ENCODE measurements around the gene PANK2.
"Not testable (repeated sequence)": the region's sequence is repeated elsewhere in the genome, so short reads cannot be mapped to it uniquely, and the experiment has no call there.

PANK2 gene

DNA sequence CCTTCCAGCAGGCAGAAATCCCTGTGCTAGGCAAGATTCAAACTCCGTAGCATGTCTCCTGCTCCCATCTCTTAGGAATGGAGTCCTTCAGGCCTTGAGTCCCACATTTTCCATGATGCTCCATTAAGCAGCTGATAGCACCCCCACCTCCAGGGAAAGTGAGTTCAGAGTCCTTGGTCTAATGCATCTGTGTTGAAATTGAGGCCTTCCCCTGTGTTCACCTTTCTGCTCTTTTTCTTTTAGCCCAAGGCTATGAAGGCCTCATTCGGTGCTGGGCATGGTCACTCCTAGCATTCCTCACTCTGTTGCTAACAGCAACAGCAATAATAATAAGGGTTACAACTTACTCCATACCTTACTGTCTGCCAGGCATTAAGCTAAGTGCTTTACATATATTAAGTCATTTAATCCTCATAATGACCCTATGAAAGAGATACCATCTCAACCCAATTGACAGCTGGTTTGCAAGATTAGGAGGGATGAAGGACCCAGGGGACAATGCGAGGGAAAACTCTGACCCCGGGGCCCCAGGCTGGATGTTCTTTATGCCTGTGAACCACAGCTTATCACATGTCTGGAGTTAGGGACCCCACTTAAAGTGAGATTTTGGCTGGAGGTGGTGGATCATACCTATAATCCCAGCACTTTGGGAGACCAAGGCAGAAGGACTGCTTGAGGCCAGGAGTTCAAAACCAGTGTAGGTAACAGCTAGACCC is 17.5 kb upstream of the PANK2 start:
- no peak for DNase-seq (ENCODE audit: low spot score)

DNA sequence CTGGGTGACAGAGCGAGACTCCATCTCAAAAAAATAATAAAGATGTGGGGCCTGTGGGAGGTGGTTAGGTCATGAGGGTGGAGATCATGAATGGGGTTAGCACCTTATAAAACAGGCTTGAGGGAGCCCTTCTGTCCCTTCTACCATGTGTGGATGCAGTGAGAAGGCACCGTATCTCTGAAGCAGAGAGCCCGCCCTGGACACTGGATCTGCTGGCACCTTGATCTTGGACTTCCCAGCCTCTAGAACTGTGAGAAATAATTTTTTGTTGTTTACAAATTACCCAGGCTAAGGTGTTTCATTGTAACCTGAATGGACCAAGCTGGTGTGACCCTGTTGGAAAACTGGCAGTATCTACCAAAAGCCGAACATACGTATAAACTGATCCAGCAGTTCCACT is 15.7 kb upstream of the PANK2 start:
- no peak for DNase-seq (ENCODE audit: low spot score)

DNA sequence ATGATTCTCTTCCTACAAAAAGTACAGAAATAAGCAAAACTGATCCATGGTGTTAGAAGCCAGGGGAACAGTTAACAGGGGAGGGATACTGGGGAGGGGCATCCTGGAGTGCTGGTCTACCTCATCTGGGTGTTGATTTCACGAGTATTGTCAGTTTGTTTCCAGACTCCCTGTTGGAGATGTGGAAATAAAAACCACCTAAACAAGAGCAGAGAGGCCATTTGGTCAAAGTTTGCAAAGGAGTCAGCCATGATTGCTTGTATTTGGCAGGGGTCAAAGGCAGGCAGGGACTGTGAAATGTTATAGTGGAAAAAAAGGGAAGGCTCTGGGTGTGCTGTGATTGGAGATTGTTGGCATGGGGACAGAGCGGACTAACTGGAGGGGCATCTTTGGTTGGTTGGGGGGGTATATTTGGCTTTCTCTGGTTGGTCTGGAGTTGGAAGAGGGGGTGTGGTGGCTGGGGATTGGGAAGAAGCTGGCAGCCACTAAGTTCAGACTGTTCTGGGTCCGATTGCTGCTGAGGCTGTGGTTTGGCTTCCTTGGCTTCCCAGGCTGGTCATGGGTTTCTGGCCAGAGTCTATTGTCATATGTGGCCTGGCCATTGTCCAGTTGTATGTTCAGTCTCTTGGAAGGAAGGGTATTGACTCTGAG is 14.9 kb upstream of the PANK2 start:
- DNase-seq (ENCODE audit: low spot score): no peak

DNA sequence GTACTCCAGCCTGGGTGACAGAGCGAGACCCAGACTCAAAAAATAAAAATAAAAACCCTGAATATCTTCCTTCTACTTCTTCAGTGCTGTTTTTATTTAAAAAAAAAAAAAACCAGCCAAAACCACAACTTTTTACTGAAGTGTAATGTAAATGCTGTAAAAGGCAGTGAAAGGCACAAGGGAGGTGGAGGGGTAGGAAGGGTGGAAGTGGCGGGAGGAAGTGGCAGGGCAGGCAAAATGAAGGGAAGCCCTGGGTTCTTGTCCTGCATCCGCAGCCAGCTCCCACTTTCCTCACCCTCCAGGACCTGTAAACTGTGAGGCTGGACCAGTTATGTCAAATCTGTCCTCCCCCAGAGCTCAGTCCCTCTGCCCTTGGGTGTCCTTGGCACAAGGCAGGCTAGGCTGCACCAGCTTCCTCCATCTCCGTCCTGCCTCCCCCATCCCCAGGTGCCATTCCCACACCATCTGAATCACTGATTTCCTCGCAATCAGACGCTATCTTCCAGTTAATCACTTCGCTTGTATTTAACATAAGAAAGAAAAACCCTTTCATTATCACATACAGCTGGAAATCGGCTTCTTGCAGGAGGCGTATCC is 13.7 kb upstream of the PANK2 start:
- DNase-seq (ENCODE audit: low spot score): no peak

DNA sequence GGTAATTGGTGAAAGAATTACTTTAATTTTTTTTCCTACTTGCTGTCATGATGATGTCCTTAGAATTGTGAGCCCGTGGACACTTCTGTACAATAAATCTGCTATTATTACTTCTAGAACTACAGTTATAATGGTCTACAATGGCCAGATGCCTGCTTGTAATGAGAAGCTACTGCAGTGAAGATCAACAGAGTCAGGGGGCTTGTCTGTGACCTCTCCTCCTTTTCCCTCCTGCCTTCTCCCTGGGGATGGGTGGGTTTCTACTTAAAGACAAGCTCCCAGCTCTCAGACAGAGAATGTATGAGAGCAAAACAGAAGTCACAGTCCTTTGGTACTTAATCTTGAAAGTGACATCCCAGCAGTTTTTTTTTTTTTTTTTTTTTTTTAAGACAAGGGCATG is 13.2 kb upstream of the PANK2 start:
- no peak for DNase-seq (ENCODE audit: low spot score)

DNA sequence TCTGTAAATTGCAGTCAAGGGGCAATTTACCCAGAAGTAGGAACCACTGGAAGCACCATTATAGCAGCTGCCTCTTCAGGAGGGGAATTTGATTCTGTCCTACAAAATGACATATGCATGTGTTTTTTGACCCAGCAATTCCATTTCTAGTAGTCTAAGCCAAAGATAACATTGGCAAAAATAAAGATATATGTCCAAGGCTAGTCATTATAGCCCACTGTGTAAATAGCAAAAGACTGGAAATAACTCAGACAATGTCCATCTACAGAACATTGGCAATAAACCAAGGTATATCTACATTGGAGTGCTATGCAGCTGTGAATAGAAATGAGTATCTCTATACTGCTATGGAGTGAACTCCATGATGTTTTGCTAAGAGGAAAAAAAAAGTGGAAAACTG is 12.5 kb upstream of the PANK2 start:
- DNase-seq (ENCODE audit: low spot score): no peak

DNA sequence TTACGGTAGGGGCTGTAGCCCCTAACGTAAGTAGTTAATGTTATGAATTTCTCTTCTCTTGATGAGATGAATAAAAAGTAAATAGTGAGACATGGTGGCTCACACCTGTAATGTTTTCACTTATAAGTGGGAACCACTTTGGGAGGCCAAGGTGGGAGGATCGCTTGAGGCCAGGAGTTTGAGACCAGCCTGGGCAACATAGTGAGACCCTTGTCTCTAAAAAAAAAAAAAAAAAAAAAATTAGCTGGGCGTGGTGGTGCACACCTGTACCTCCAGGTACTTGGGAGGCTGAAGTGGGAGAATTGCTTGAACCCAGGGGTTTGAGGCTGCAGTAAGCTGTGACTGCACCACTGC is 10.3 kb upstream of the PANK2 start:
- not testable (repeated sequence) for DNase-seq (ENCODE audit: low spot score)

DNA sequence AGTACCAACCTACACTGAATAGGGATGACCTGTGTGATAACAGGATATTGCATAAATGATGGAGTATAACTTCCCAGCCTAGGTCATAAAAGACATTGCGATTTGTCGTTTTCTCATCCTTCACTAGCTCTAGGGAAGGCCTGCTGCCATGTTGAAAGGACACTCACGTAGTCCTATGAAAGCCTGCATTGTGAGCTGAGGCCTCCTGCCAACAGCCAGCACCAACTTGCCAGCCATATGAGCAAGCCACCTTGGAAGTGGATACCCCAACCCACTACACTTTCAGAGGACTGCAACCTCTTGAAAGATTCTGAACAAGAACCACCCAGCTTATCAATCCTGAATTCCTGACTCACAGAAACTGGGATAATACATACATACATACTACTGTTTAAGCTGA is 3.5 kb upstream of the PANK2 start:
- DNase-seq (ENCODE audit: low spot score): no peak

DNA sequence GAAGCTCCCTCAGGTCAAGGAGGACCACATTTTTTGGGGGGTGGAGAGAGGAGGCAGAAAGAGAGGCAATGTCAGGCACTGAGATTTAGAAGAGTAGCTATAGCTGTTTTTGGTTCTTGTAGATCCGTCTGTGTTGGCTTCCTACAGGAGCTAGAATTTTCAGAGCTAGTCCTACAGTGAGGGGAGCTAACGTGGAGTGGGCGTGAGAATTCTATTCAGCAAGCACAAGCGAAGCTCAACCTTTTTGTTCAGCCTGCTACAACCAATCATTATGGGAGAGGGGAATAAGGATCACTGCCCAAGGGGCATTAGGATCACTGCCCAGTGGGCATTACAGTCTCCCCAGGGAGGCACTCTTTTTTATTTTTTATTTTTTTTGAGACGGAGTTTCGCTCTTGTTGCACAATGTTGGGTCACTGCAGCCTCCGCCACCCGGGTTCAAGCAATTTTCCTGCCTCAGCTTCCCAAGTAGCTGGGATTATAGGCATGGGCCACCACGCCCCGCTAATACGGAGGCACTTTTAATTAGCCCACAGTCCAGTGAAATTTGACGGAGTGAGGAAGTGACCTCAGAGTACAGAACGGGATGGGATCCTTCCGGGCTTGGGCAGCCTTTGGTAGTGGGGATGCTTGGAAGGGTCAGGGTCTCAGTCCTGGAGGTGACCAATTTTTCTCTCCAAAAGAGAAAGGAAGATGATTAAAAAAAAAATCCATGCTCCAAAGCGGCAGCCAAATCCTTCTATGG is 1.1 kb upstream of the PANK2 start:
- DNase-seq (ENCODE audit: low spot score): peak; percentile 59

DNA sequence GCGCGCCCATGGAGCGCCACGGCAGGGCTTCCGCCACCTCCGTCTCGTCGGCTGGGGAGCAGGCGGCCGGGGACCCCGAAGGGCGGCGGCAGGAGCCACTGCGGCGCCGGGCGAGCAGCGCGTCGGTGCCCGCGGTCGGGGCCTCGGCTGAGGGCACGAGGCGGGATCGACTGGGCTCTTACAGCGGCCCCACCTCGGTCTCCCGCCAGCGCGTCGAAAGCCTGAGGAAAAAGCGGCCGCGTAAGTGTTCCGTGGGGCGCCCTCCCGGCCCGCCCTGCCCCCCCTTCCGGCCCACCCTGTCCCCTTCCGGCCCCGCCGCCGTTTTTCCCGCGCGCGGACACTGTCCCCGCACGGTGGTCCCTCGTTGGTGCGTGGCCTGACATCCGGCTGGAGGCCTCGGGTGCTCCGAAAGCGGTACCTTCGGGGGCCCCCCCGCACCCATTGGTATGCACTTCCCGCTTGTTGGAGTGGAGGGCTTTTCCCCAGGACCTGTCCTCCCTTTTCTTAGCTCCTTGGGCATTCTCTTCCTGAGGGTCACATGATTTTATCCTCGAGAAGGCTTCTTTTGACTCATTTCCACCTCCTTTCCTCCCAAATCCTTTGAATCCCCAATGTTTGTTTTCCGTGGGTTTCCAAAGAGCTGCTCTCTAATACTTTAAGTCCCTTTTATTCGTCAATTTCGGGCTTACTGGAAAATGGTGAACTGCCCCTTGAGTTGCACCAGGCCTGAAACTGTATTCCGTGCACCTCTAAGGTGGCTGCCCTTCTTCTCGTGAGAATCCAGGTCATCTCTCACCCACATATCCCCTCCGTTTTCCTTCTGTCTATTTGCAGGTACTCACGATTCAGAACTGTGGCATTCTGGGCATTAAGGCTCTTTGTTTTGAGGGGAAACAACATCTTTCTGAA is 556 bp downstream of the PANK2 start:
- no peak for DNase-seq (ENCODE audit: low spot score)

DNA sequence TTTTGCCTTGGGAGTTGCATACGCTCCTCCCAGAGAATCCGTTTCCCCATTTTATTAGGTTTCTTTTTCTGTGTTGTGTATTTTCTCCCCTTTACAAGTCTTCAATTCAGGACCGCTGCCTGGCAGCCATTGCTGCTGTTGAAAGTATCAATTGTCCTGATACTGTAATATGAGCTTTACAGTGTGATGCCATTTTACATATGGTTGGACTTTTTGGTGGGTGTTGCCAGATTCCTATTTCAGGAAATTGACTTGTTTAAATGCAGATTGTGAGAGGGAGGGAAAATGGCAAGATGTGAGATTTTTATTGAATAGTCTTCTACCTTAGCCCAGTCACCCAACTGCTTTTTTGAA is 1.2 kb downstream of the PANK2 start:
- DNase-seq (ENCODE audit: low spot score): no peak

DNA sequence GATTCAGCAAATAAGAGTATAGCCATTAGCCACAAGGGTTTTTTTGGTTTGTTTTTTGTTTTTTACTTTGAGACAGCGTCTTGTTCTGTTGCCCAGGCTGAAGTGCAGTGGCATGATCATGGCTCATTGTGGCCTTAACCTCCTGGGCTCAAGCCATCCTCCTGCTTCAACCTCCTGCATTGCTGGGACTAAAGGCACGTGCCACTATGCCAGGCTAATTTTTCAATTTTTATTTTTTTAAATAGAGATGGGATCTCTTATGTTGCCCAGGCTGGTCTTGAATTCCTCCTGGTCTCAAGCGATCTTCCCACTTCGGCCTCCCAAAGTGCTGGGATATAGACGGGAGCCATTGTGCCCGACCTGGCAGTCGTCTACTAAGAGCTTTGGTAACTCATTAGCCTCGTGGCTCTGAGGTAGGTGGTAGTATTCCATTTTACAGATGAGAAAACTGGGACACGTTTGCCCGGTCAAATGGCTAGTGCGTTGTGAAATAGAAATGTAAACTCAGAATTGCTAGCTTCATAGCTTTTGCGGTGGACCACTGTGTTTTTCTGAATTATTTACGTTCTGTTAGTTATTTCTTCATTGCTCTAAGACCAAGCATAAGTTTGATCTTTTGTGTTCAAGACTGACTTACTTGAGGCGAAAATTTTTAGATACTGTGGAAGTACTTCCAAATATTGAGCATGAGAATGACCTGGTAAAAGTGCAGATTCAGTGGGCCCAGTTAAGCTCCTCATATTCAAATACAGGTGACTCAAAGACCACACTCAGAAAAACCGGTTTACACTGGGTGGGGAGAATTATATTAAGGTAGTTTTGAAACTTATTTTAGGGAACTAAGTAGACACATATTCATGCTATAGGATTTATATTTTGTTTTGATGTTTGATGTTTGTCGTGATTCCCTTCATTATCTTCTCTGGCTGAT is 2.1 kb downstream of the PANK2 start:
- DNase-seq (ENCODE audit: low spot score): no peak

DNA sequence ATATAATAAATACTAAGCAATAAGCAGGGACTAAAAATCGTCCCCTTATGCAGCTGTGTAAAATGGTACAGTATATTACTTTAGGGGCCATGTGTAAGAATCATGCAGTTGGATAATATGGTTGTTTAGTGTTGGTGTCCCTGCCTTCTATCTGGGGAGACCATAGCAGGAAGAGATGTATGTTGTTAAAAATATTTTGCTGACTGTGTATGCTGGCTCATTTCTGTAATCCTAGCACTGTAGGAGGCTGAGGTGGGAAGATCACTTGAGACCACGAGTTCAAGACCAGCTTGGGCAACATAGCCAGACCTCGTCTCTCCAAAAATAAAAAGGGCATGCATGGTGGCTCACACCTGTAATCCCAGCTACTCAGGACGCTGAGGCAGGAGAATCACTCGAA is 5.6 kb downstream of the PANK2 start:
- no peak for DNase-seq (ENCODE audit: low spot score)

DNA sequence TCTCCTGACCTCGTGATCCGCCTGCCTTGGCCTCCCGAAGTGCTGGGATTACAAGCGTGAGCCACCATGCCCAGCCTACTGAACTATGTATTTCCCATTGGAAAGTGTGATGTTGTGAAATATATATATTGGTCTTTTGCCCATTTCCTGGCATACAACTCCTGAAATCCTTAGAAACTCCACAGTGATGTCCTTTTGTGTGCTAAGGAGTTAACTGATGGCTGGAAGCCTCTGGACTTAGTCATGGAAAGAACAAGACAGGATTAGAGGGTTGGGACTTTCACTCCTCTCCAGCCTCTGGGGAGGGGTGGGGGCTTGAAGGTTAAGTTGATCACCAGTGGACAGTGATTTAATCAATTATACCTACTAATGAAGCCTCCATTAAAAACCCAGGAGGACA is 7.1 kb downstream of the PANK2 start:
- DNase-seq (ENCODE audit: low spot score): peak; percentile 35

DNA sequence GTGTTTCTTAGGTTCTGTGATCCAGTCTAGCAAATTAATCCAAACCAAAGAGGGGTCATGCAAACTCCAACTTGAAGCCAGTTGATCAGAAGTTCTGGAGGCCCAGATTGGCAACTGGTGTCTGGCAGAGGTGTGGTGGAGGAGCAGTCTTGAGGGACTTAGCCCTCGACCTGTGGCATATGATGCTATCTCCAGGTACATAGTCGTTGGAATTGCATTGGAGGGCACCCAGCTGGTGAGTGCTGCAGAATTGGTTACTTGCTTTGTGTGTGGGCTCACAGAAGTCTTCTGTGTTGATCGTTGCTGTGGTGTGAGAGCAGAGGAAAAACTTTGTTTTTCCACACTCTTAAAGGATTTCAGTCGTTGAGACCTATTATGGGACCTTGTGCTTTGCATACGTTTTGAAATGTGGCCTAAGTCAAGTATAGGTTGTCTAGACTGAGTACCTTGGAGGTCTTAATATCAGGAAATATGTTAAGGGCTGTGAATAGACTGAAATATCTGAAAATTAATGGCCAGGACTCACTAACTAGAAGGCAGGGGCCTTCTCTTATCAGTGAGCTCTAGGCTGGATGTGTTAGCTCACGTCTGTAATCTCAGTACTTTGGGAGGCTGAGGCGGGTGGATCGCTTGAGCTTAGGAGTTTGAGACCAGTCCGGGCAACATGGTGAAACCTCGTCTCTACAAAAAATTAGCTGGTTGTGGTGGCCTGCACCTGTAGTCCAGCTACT is 7.8 kb downstream of the PANK2 start:
- DNase-seq (ENCODE audit: low spot score): no peak

DNA sequence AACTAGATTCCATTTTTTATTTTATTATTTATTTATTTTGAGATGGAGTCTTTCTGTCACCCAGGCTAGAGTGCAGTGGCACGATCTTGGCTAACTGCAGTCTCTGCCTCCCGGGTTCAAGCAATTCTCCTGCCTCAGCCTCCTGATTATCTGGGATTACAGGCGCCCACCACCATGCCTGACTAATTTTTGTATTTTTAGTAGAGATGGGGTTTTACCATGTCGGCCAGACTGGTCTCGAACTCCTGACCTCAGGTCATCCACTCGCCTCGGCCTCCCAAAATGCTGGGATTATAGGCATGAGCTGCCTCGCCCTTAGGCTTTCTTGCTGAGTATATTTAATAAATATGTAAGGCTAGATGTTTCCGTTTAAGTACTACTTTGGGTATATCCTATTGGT is 9.0 kb downstream of the PANK2 start:
- DNase-seq (ENCODE audit: low spot score): not testable (repeated sequence)

DNA sequence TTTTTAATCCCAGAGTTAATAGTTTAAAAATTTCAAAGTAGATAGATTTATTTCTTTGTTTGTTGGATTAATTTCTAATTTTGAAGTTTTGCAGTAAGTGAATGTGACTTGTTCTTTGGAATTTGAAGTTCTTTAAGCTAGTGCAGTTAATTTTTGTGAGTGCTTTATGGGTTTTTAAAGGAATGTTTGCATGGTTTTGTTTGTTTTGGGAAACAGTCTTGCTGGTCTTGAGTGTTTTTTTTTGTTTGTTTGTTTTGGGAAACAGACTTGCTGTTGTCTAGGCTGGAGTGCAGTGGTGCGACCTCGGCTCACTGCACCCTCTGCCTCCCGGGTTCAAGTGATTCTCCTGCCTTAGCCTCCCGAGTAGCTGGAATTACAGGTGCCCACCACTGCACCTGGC is 9.5 kb downstream of the PANK2 start:
- DNase-seq (ENCODE audit: low spot score): no peak

DNA sequence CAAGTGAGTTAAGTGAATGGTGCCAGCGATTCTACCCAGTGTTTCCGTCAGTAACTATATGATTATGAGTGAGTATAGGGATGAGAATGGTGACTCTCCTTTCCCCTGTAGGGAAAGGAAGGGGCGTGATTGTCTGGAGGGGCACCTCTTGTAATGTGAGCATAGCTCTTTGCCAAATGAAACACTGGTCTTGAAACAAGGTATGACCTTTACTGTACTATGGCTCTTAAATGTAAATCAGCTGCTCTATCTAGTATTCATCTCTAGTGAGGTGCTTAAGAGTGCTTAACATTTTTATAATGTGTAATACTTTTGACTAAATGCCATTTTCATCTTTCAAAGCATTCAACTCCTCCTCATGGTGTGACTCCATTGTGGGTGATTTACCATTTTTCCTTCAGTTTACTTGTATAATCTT is 11.0 kb downstream of the PANK2 start:
- DNase-seq (ENCODE audit: low spot score): no peak

DNA sequence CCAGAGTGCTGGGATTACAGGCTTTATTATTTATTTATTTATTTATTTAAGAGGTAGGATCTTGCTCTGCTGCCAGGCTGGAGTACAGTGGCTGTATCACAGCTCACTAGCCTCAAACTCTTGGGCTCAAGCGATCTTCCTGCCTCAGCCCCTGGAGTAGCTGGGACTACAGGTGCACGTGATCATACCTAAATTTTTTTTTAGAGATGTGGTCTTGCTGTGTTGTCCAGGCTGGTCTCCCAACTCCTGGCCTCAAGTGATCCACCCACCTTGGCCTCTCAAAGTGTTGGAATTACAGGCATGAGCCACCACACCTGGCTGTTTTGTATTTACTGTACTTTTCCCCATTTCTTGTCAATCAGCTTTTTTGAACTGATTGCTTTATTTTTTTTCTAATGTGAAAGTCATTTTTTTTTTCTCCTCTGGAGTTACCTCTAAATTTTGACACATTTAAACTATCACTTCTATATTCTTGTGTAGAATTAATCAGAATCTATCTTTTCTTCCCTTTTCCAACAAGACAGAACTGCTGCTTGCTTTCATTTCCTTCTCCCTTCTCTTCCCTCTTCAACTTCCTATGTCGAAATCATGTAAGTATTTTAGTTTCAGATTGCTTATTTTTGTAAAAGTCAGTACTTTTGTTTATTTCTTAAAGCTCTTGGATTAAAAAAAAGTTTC is 12.0 kb downstream of the PANK2 start:
- no peak for DNase-seq (ENCODE audit: low spot score)
